ENCODE data around the gene NINJ2. TPM values are rescaled to one million over a fixed set of nuclear protein-coding genes. Genes with fewer than 3 reads are reported as not detected.

The NINJ2 gene
- total and polyA plus RNA-seq, 2 experiments from 2014 or later, result 4.9 to 5.2 TPM

DNA sequence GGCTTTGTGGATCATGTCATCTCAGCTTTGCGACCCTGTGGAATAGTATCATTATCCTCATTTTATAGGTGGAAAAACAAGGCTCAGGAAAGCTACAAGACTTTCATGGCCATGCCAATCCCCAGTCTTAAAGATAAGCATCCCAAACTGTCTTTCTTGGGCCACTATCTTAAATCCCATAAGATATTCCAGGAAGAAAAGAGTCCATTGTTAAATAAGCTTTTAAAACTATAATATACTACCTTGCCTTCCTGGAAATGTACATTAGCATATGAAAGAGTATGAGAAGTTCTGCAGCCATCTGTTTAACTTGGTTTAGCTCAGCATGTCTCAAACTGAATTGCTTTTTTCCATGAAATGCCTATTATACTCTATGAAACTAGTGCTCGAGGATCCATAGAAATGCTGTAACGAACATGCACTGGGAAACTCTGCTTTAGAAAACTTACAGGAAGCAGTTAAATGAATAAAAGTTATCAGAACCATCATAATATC lies 126.4 kb downstream of the NINJ2 start:
- no peak overlapping the region for H3K9ac ChIP-seq
- in situ Hi-C loops (cut with MboI), result loop anchor here (10.0 kb wide), 1 partner anchor 92 kb away; no protein-coding TSS in a partner anchor
- no peaks in the 10 kb centered on the region for H3K9me3 ChIP-seq (ENCODE audit: low read depth)
- no peaks in the 10 kb centered on the region for H3K27me3 ChIP-seq (replicated peaks; ENCODE audit: insufficient read depth)
- no peaks in the 10 kb centered on the region for H3K9me2 ChIP-seq (ENCODE audit: insufficient read depth)
- no peaks in the 10 kb centered on the region for H4K20me1 ChIP-seq (ENCODE audit: insufficient read depth)
- DNase-seq, result no peak
- no peak overlapping the region for H3K27ac ChIP-seq
- H3K36me3 ChIP-seq (ENCODE audit: low read depth), result no peaks in the 10 kb centered on the region
- H3K79me2 ChIP-seq (ENCODE audit: insufficient read depth), result no peaks in the 10 kb centered on the region
- H2AFZ ChIP-seq, result no peak overlapping the region
- 79 to 82% methylated on average over 3 of the region's 3 CpGs for WGBS, 2 experiments (ENCODE audit: low coverage in 1 of 2, low lambda C conversion rate in 2 of 2, missing lambda C conversion rate in 2 of 2)
- no peak overlapping the region for H3K4me2 ChIP-seq (ENCODE audit: unreplicated experiment)
- H3K4me3 ChIP-seq, result no peak overlapping the region
- peaks cover 23% of the 10 kb centered on the region for H3F3A ChIP-seq (ENCODE audit: insufficient read depth)
- peaks cover 26% of the 10 kb centered on the region for H3K4me1 ChIP-seq (ENCODE audit: insufficient read depth)
- TF ChIP-seq EZH2 (IDR thresholded peaks at IDR 0.05; ENCODE audit: insufficient read depth, poor library complexity, severe bottlenecking) (no peak), EZH2phosphoT487 (IDR thresholded peaks at IDR 0.05; ENCODE audit: insufficient read depth, low read depth) (no peak)

DNA sequence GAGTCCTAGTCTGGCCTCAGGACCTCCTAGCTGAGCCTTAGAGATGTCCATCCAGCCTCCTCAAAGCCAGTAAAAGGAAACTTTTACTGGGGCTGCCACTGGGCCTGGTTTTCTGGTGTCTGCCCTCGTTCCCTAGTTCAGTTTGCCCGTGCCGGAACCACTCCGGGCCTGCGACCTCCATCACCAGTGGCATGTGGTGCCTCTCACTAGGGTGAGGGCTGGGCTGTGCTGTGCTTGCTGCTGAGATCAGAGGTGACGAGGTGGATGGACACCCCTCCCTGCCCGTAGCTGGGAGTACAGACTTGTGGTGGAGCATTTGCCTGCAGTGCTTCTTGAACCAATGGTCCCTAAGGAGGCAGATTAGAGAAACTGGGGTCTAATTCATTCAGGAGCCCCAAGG lies 127.8 kb downstream of the NINJ2 start:
- Histone ChIP-seq H4K20me1 (ENCODE audit: insufficient read depth) (no peaks in the 10 kb centered on the region), H3F3A (ENCODE audit: insufficient read depth) (peaks cover 33% of the 10 kb centered on the region), H3K4me1 (ENCODE audit: insufficient read depth) (peaks cover 37% of the 10 kb centered on the region), H3K36me3 (ENCODE audit: low read depth) (no peaks in the 10 kb centered on the region), H3K4me2 (ENCODE audit: unreplicated experiment) (no peak overlapping the region), H3K79me2 (ENCODE audit: insufficient read depth) (no peaks in the 10 kb centered on the region), H2AFZ (no peak overlapping the region), H3K27ac (no peak overlapping the region), H3K9me3 (ENCODE audit: low read depth) (no peaks in the 10 kb centered on the region), H3K27me3 (replicated peaks; ENCODE audit: insufficient read depth) (no peaks in the 10 kb centered on the region), H3K9me2 (ENCODE audit: insufficient read depth) (no peaks in the 10 kb centered on the region), H3K9ac (no peak overlapping the region), H3K4me3 (no peak overlapping the region)
- 84 to 89% methylated on average over 7 of the region's 7 CpGs for WGBS, 2 experiments (ENCODE audit: low coverage in 1 of 2, low lambda C conversion rate in 2 of 2, missing lambda C conversion rate in 2 of 2)
- TF ChIP-seq EZH2phosphoT487 (IDR thresholded peaks at IDR 0.05; ENCODE audit: insufficient read depth, low read depth) (no peak), EZH2 (IDR thresholded peaks at IDR 0.05; ENCODE audit: insufficient read depth, poor library complexity, severe bottlenecking) (no peak)
- DNase-seq, result no peak
- in situ Hi-C loops (cut with MboI), result loop anchor here (10.0 kb wide), 1 partner anchor 91 kb away; no protein-coding TSS in a partner anchor

DNA sequence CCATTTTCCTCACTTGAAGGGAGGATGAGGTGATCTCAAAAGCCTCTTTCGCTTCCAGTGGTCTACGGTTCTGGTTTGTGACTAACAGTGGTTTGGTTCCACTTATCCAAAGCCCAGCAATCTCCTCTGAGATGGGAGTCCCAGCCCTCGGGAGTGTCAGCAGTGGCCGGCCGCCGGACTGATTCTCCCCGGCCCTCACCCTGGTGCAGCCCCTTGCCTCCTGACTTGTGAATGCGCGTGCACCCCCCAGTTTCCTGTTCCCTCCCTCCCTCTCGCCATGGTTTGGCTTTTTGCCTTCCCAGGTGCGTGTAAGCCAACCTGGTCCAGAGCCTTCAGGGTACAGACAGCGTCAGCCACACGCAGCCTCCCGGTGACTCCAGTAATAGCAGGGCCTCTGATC lies 129.0 kb downstream of the NINJ2 start:
- in situ Hi-C loops (cut with MboI), result loop anchor here (10.0 kb wide), 1 partner anchor 89 kb away; no protein-coding TSS in a partner anchor
- WGBS, 2 experiments (ENCODE audit: low coverage in 1 of 2, low lambda C conversion rate in 2 of 2, missing lambda C conversion rate in 2 of 2), result 94 to 95% methylated on average over 14 of the region's 14 CpGs
- no peak for DNase-seq

DNA sequence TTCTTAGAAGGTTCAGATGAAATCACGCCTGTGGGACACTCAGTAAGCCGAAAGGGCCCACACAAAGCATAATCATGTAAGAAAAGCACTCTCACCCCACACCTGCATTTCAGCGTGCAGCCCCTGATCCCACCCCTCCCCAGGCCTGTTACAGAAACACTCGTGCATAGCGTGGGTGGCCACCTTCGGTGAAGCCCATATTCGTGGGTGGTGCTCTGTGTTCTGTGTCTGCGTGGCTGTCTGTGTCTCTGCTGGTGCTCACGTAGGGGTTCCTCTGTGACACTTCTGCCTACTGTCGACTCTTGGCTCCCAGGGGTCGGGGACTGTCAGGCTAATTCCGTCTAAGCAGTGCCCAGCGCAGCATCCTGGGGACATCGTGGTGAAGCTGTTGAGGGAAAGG lies 129.5 kb downstream of the NINJ2 start:
- no peak overlapping the region for H3K4me2 ChIP-seq (ENCODE audit: unreplicated experiment)
- WGBS, 2 experiments (ENCODE audit: low coverage in 1 of 2, low lambda C conversion rate in 2 of 2, missing lambda C conversion rate in 2 of 2), result 85 to 90% methylated on average over 14 of the region's 14 CpGs
- H4K20me1 ChIP-seq (ENCODE audit: insufficient read depth), result no peaks in the 10 kb centered on the region
- peaks cover 36% of the 10 kb centered on the region for H3K4me1 ChIP-seq (ENCODE audit: insufficient read depth)
- no peaks in the 10 kb centered on the region for H3K27me3 ChIP-seq (replicated peaks; ENCODE audit: insufficient read depth)
- in situ Hi-C loops (cut with MboI), result loop anchor here (10.0 kb wide), 1 partner anchor 89 kb away; no protein-coding TSS in a partner anchor
- DNase-seq, result no peak
- no peaks in the 10 kb centered on the region for H3K9me3 ChIP-seq (ENCODE audit: low read depth)
- no peaks in the 10 kb centered on the region for H3K79me2 ChIP-seq (ENCODE audit: insufficient read depth)
- TF ChIP-seq EZH2phosphoT487 (IDR thresholded peaks at IDR 0.05; ENCODE audit: insufficient read depth, low read depth), result no peak
- TF ChIP-seq EZH2 (IDR thresholded peaks at IDR 0.05; ENCODE audit: insufficient read depth, poor library complexity, severe bottlenecking), result no peak
- no peak overlapping the region; the same call in 1 of the 2 replicates for H2AFZ ChIP-seq
- H3K9ac ChIP-seq, result peak overlapping the region; percentile 75
- peak overlapping the region; percentile 94 for H3K27ac ChIP-seq
- H3K9me2 ChIP-seq (ENCODE audit: insufficient read depth), result no peaks in the 10 kb centered on the region
- peaks cover 31% of the 10 kb centered on the region for H3F3A ChIP-seq (ENCODE audit: insufficient read depth)
- H3K36me3 ChIP-seq (ENCODE audit: low read depth), result no peaks in the 10 kb centered on the region
- no peak overlapping the region for H3K4me3 ChIP-seq

More for the DNA sequence above, 129.0 kb downstream of the NINJ2 start:
- Histone ChIP-seq H3K36me3 (ENCODE audit: low read depth) (no peaks in the 10 kb centered on the region), H4K20me1 (ENCODE audit: insufficient read depth) (no peaks in the 10 kb centered on the region), H3K27ac (no peak overlapping the region), H3K9me3 (ENCODE audit: low read depth) (no peaks in the 10 kb centered on the region), H3K4me2 (ENCODE audit: unreplicated experiment) (no peak overlapping the region), H3K4me3 (no peak overlapping the region), H3K27me3 (replicated peaks; ENCODE audit: insufficient read depth) (no peaks in the 10 kb centered on the region), H2AFZ (no peak overlapping the region), H3K4me1 (ENCODE audit: insufficient read depth) (peaks cover 41% of the 10 kb centered on the region), H3F3A (ENCODE audit: insufficient read depth) (peaks cover 34% of the 10 kb centered on the region), H3K9me2 (ENCODE audit: insufficient read depth) (no peaks in the 10 kb centered on the region), H3K9ac (no peak overlapping the region), H3K79me2 (ENCODE audit: insufficient read depth) (no peaks in the 10 kb centered on the region)
- TF ChIP-seq EZH2phosphoT487 (IDR thresholded peaks at IDR 0.05; ENCODE audit: insufficient read depth, low read depth) (no peak), EZH2 (IDR thresholded peaks at IDR 0.05; ENCODE audit: insufficient read depth, poor library complexity, severe bottlenecking) (no peak)

All from GM23248 (cell line).